CD4-positive, alpha-beta T cell treated with Interleukin-6 for 4 hours (primary cell): ENCODE data around the gene TOX2.

Experiments
- DNase-seq: peaks from one replicate; pipeline ENCODE4 v3.0.0-alpha.2; 2020; ENCODE audit warnings: mixed read lengths

Gene TOX2

GRCh38 chr20:44021900-44022299 lies 107.2 kb downstream of the TOX2 start:
- DNase-seq = no peak

GRCh38 chr20:44022464-44022863 lies 107.8 kb downstream of the TOX2 start:
- no peak for DNase-seq

GRCh38 chr20:44023515-44024371 lies 109.1 kb downstream of the TOX2 start:
- no peak for DNase-seq

- no peak for DNase-seq
Observed at GRCh38 chr20:44024820-44025580, 110.3 kb downstream of the TOX2 start.

GRCh38 chr20:44025756-44026155 lies 111.1 kb downstream of the TOX2 start:
- no peak for DNase-seq

- no peak for DNase-seq
Observed at GRCh38 chr20:44026647-44027342, 112.1 kb downstream of the TOX2 start.

GRCh38 chr20:44027343-44028002 lies 112.8 kb downstream of the TOX2 start:
- DNase-seq = no peak

GRCh38 chr20:44028003-44028730 lies 113.5 kb downstream of the TOX2 start:
- no peak for DNase-seq

- peak; percentile 19 for DNase-seq
Observed at GRCh38 chr20:44028868-44029847, 114.5 kb downstream of the TOX2 start.

- no peak for DNase-seq
Observed at GRCh38 chr20:44029848-44030230, 115.2 kb downstream of the TOX2 start.

- DNase-seq = no peak
Observed at GRCh38 chr20:44030394-44030793, 115.7 kb downstream of the TOX2 start.

- DNase-seq = no peak
Observed at GRCh38 chr20:44031001-44031574, 116.4 kb downstream of the TOX2 start.

GRCh38 chr20:44031781-44032582 lies 117.3 kb downstream of the TOX2 start:
- DNase-seq = no peak

GRCh38 chr20:44032583-44033331 lies 118.1 kb downstream of the TOX2 start:
- no peak for DNase-seq

- no peak for DNase-seq
Observed at GRCh38 chr20:44033344-44033743, 118.7 kb downstream of the TOX2 start.

GRCh38 chr20:44033873-44034272 lies 119.2 kb downstream of the TOX2 start:
- DNase-seq = no peak

GRCh38 chr20:44034451-44034850 lies 119.8 kb downstream of the TOX2 start:
- no peak for DNase-seq

GRCh38 chr20:44034965-44035635 lies 120.4 kb downstream of the TOX2 start:
- no peak for DNase-seq
